Fibroblast of pulmonary artery (primary cell): ENCODE measurements around the gene DCHS2.

ENCODE experiments used
- DNase-seq: peaks from one replicate; pipeline ENCODE4 v3.0.0-alpha.2; 2010; ENCODE audit warnings: low read depth
- H3K4me3 ChIP-seq: replicated peaks from 2 replicates; pipeline ENCODE4 v1.5.1; 2011; ENCODE audit warnings: low read depth, mild to moderate bottlenecking, control low read depth, low read length, moderate library complexity
- TF ChIP-seq, protein P1 (sequence below): IDR thresholded peaks from 2 replicates; pipeline ENCODE4 v1.5.1; 2011; ENCODE audit warnings: mild to moderate bottlenecking, control low read depth, low read length, inconsistent platforms; ENCODE audit errors: missing control alignments

The DCHS2 gene

GRCh38 chr4:154439224-154439623 is 52.4 kb downstream of the DCHS2 start:
- no peak for DNase-seq
- no peak overlapping the region for H3K4me3 ChIP-seq
- TF ChIP-seq, protein P1, sequence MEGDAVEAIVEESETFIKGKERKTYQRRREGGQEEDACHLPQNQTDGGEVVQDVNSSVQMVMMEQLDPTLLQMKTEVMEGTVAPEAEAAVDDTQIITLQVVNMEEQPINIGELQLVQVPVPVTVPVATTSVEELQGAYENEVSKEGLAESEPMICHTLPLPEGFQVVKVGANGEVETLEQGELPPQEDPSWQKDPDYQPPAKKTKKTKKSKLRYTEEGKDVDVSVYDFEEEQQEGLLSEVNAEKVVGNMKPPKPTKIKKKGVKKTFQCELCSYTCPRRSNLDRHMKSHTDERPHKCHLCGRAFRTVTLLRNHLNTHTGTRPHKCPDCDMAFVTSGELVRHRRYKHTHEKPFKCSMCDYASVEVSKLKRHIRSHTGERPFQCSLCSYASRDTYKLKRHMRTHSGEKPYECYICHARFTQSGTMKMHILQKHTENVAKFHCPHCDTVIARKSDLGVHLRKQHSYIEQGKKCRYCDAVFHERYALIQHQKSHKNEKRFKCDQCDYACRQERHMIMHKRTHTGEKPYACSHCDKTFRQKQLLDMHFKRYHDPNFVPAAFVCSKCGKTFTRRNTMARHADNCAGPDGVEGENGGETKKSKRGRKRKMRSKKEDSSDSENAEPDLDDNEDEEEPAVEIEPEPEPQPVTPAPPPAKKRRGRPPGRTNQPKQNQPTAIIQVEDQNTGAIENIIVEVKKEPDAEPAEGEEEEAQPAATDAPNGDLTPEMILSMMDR: no peak

DNA sequence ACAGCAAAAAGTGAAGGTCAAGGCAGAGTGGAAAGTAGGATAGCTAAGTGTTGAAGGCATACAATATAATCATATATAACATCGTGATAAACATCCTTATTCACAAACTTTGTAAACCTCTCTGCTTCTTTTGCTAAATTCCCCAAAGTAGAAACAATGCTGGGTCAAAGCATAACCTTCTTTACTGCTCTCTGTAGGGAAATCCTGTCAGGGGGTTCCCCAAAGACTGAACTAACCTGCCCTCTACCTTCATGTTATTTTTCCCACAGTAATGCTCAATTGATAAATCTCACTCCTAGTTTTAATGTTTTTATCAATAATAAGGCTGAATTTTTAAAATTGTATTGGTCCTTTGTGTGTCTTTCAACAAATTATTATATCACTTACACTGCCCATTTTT is 55.7 kb downstream of the DCHS2 start:
- TF ChIP-seq, protein P1: no peak
- H3K4me3 ChIP-seq: no peak overlapping the region
- DNase-seq: no peak

- TF ChIP-seq, protein P1: no peak
- H3K4me3 ChIP-seq: no peak overlapping the region
- DNase-seq: no peak
Measured at GRCh38 chr4:154433543-154433942, 58.1 kb downstream of the DCHS2 start.

- no peak for DNase-seq
- no peak overlapping the region for H3K4me3 ChIP-seq
- TF ChIP-seq, protein P1: no peak
Measured at GRCh38 chr4:154429176-154429575, 62.4 kb downstream of the DCHS2 start.

- TF ChIP-seq, protein P1: no peak
- DNase-seq: no peak
- no peak overlapping the region for H3K4me3 ChIP-seq
Measured at GRCh38 chr4:154427149-154427548, 64.5 kb downstream of the DCHS2 start.

DNA sequence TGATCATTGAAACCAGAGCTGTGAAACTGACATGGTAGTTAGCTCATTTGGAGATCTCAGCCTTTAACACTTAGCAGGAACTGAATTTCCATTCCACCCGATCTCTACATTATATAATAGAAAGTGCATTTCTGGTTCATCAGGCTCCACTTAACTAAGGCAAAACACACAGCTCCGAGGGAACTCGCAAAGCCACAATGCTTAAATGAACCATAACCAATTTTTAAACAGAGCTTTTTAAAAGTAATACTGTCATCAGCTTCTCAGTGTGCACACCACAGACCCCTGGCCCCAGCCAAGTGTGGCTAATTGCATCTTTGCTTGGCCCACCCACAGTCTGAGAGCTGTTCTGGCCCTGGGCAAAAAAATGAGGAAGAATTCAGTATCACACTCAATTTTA is 66.1 kb downstream of the DCHS2 start:
- TF ChIP-seq, protein P1: no peak
- H3K4me3 ChIP-seq: no peak overlapping the region
- no peak for DNase-seq

GRCh38 chr4:154424810-154425484 is 66.7 kb downstream of the DCHS2 start:
- TF ChIP-seq, protein P1: no peak
- no peak for DNase-seq
- H3K4me3 ChIP-seq: no peak overlapping the region
